Activated CD4-positive, alpha-beta T cell treated with anti-CD3 and anti-CD28 coated beads for 1 hour (primary cell): ENCODE measurements around the gene CYP24A1.

Experiments
- DNase-seq: peaks from one replicate; pipeline ENCODE4 v3.0.0-alpha.2; 2020

Gene CYP24A1

DNA sequence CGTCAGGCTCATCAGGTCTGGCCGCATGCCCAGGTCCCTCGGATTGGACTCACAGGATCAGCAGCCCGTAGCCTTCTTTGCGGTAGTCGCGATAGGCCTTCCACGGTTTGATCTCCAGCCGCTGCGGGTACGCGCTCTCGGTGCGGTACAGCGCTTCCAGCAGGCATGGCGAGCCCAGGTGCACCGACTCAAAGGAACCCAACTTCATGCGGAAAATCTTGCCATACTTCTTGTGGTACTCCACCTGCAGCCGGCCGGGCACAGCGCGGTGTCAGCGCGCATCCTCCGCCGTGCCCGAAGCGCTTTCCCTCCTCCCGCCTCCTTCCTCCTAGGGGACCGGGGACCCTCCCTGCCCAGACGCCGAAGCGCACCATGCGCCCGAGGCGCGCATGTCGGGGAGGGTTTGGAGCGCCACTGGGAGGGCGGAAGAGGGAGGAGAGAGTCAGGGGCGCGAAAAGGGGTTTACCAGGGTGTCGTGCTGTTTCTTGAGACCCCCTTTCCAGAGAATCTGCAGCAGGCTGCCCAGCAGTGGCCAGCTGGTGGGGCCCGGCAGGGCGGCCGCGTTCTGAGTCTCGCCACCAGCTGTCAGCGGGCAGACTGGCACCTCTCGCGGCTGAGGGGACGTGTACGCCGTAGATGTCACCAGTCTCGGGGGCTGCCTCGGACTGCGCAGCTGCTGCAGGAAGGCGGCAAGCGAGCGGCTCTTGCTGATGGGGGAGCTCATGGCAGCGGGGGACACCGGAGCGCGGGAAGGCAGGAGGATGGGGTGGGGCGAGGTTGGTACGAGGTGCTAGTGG lies 732 bp downstream of the CYP24A1 start:
- no peak for DNase-seq

DNA sequence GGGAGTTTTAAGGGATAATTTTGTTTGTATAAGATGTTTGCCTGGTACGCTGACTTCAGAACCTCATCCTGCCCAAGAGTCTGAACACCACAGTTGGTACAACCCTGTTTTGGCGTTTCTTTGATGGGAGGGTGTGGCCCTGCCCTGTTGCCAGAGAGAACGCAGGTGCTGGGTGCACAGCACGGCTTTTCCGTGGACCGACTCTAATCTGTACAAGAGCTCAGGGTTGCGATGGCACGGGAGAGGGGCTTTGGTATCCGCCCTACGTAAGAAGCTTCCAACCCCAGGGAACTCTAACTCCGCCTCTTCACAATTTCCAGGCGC lies 1.3 kb downstream of the CYP24A1 start:
- no peak for DNase-seq

DNA sequence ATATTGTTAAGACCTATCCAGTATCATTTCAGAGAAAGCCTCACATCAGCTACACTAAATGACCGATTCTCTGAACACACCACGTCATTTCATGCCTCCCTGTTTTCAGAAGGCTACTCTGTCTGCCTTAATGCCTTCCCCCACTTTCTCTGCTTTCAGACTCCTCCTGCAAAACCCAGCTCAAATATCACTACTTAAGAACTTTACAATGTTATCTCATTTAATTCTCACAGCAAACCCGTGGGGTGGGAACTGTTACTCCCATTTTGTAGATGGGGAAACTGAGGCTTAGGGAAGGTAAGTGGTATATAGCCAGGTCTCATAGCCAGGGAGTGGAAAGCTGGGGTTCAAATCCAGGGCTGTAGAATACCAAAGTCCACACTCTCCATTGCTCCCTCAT lies 2.8 kb downstream of the CYP24A1 start:
- DNase-seq: no peak

DNA sequence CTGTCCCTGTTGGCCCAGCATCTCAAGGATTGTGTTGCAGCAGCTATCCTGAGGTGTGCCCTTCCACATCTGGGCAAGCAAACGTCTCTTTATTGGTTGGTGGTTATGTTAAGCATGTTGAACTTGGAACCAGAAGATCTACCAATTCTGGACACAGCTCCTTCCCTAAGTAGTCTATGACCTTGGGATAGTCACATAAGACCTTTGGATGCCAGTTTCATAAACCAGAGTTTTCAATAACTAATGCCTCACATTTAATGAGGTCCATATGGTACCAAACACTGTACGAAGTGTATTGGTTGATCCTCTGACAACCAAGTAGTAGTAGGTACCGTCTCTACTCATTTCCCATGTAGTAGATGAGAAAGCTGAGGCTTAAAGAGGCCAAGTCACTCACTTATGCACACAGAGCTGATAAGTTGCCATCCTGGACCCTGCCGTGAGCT lies 3.7 kb downstream of the CYP24A1 start:
- DNase-seq: no peak

DNA sequence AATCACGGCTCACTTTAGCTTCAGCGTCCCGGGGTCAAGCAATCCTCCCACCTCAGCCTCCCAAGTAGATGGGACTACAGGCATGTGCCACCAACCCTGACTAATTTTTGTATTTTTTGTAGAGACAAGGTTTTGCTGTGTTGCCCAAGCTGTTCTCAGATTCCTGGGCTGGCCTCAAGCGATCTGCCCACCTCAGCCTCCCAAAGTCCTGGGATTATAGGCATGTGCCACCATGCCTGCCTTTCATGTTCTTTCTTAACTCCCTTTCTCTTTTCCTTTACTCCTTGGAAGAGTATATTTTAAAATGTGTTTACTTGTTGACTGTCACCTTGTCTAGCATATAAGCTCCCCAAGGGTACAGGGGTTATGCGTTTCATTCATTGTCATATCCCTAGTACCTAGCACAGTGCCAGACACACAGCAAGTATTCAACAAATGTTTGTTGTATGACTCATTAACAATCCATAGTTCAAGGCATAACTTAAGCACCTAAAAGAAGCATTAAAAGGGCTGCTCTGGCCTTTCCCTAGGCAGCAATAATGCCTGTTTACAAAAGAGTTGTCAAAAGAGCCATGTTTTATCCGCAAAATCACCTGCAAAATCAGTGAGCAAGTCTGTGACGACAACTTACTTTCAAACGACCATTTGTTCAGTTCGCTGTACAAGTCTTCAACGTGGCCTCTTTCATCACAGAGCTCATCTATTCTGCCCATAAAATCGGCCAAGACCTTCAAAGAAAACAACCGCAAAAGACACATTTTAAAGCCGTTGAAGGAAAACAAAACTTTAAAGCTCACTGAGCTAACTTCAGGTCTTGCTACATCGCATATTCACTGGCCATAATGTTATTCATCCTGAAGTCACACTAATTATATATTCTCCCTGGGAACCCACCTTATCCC lies 4.6 kb downstream of the CYP24A1 start:
- DNase-seq: no peak

DNA sequence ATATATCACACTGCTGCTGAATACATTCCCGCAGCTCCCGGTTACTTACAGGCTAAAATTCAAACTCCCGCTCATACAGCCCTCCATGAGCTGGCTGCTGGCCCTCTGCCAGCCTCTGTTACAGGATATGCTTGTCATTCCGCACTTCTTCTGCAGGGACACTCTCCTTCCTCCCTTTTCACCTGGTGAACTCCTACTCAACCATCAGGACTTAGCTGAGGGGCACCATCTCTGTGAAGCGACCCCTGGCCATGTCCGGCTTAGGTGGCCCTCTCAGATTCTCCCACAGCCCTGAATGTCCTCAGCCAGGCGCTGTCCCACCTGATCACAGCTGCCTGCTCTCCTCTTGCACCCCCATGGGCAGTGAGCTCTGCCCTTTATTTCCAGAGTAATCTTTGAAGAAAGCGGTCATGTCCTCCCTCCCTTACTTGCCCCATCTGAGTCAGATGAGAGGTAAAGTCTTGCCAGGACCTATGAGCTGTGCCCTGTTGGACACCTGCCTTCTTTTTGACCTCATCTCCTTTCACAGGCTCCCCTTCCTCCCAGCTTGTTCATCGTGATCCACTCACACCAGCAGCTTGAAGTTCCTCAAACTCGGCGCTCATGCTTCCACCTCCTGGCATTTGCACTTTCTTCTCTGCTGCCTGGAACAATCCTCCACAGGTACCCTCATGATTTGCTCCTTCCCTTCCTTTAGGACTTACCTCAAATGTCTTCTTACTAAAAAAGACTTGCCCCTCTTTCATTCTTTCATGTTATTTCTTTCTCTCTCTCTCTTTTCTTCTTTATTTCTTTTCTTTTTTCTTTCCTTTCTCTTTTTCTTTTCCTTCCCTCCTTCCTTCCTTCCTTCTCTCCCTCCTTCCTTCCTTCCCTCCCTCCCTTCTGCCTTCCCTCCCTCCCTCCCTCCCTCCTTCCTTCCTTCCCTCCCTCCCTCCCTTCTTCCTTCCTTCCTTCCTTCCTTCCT lies 5.6 kb downstream of the CYP24A1 start:
- DNase-seq: no peak

DNA sequence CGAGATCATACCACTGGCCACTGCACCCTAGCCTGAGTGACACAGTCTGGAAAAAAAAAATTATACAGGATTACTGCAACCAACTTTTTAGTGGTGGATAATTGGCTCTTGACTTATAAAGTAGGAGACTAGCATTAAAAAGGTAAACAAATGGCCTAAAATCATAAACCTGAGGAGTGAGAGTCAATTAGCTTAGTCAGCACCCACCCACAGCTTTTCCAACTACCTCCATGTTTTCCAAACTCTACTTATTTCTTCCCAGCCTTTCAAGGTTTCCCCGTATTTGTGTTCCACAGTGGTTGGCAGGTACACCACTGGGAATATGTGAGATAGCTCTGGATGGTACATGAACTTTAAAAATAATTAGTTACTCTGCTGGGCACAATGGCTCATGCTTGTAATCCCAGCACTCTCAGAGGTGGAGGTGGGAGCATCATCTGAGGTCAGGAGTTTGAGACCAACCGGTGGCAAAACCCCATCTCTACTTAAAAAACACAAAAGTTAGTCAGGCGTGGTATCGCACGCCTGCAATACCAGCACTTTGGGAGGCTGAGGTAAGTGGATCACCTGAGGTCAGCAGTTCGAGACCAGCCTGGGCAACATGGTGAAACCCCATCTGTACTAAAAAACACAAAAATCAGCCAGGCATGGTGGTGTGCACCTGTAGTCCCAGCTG lies 6.7 kb downstream of the CYP24A1 start:
- DNase-seq: no peak

DNA sequence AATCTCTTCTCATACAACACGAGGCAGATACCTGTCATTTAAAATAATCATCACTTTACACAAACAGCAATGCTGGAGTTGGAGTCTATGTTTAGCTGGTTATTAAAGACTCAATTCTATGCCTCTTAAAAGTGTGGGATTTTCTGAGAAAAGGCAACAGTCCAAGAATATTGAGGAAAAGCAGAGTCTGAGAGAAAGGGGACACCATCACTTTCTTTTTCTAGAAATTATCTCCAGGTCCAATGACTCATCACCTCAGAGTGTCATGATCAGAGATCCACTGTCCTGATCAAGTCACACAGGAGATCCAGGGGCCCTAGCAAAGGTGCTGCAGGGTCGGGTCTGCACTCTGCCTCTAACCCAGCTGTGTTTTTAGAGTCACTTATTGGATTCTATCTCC lies 8.0 kb downstream of the CYP24A1 start:
- no peak for DNase-seq

DNA sequence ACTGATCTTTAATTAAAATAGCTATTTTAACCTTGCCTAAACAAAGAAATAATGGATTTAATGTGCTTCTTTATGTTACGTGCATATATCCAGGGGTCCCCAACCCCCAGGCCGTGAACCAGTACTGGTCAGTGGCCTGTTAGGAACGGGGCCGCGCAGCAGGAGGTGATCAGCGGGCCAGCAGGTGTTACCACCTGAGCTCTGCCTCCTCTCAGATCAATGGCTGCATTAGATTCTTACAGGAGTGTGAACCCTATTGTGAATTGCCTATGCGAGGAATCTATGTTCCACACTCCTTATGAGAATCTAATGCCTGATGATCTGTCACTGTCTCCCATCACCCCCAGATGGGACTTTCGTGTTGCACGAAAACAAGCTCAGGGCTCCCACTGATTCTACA lies 8.8 kb downstream of the CYP24A1 start:
- no peak for DNase-seq

DNA sequence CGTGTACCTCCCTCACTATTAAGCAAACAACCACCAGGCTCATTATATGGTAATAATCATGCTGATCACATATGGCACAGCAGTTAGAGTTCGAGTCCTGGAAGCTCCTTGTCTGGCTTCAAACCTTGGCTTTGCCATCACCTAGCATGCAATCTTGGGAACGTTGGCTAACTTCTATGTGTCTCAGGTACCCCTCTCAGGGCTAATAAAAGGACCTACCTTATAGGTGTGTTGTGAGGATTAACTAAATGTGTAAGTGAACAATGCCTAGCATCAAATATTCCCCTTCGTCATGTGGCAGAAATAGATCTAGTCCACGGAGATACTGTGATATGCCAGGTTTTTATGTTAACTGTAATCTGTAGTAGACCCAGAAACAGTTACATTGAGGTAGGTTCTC lies 10.4 kb downstream of the CYP24A1 start:
- DNase-seq: no peak

DNA sequence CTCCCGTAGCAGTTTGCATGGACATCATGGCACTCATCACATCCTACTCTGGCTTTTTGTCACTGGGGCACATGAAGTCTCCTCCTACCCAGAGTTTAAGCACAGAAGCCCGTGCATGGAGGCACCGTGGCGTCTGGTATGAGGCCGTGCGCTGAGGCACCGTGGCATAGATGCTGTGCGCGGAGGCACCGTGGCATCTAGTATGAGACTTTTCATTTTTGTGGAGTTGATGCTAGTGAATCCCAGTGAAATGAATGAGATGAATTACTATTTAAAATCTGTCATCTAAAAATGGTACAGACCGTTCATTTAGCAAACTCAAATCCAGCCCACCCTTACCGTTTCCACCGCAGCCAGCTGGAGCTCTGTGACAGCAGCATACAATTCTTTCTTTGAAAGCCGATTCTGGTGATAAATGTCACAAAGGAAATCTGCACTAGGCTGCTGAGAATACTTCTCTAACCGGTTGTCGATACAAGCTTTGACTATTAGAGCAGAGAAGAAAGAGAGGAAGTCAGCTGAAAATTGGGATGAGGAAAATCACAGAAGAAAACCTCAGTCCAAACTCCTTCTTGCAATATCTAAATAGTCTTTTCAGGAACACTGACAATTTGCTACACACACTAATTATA lies 11.3 kb downstream of the CYP24A1 start:
- no peak for DNase-seq

DNA sequence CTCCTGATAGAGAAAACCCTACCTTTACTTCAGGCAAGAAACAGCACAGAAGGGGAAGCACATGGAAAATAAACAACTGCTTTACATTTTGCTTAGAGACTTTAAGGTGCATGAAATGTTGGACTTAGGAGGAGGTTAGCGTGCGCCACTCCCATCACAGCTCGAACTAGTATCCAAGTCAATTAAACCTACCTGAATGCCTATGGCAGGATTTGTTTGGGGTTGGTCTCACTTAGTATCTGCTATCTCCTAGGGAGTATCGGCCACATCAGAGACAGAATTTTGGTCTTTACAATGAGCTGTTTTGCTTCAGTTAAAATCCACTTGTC lies 12.0 kb downstream of the CYP24A1 start:
- no peak for DNase-seq

DNA sequence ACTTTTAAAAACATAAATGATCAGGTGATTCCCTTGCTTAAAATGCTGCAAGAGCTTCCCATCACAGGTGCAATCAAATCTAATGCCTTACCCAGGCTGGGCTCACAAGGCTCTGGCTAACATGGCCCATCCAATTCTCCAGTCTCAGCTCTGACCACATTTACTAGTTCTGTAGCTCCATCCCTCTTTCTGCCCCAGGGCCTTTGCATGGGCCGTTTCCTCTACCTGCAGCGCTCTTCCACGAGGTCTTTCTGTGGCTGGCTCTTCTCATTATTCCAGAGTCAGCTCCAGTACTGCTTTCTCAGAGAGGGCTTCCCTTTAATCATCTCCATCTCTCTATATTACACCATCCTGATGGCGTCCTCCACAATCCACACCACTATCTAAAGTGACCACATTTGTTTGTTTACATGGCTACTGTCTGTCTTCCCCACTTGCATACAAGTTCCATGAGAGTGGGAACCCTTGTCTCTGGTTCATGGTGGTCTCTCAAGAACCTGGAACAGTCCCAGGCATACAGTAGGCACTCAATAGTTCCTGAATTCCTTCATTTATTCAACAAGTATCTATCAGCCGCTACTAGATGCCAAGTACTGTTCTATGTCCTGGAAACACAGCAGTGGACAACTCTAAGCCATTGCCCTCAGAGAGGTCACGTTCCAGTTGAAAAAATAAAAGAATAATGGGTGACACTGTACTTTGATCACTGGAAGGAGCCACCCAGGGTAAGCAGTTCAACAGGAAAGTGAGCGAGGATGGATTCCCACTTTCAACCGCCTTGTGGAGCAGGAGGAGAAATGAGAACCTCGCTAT lies 12.6 kb downstream of the CYP24A1 start:
- DNase-seq: no peak

DNA sequence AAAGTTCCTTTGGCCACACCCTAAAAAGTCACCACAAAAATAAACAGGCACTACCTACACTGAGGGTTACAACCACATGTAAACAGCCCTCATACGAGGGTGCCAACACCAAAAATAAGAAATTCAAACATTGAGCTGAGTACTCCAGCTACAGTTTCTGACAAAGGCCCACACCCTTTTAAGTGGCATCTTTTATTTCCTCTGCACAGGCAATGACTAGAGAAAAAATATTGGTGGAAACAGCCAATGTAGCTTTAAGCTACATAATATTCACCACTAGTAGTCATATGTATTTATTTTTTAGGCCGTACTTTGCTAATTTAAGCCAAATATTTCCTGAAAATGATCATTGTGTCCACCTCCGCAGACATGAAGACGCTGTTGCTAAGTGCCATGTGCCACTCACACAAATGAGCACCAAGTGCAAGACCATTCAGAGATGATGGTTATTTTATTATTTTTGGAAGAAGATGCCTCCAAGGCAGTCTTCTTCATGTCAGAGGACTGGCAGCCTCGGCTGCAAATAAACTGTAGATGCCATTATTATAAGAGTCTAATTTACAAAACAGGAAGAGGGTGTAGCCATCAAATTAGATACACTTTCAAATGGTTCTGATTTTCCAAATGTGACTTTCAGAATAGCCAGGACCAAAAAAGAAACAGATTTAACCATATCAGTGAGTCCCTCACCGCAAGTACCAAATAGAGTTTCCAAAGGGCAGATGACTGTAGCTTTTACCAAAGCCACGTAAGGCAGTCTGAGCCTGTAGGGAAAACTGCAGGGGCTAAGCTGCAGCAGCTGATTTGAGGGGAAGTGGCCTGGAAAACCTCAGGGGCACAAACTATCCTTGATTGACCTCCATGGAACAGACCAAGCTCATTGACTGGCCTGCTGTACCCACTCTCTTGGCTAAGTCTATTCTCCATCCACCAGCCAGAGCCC lies 13.4 kb downstream of the CYP24A1 start:
- no peak for DNase-seq

DNA sequence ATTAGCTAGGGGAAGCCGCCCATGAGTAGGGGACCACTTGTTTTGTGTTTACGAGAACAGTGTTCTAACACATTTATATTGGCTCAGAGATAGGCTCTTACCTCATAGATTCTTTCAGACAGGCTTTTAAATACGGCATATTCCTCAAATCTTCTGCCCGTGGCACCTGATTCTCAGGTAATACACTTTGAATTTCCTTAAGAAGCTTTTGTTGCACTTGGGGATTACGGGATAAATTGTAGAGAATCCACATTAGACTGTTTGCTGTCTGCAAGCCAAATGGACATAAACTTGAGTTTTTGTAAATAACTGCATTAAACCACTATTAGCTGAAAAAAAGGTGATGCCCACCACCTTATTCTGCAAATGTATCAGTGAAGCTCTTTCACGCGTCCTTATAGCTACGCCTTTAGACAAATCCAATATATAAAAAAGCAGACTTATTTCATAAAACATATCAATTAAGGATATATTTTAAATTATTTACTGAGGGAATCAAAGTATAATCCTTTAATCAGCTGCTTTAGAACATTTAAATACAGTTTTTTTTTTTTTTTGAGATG lies 14.8 kb downstream of the CYP24A1 start:
- no peak for DNase-seq

DNA sequence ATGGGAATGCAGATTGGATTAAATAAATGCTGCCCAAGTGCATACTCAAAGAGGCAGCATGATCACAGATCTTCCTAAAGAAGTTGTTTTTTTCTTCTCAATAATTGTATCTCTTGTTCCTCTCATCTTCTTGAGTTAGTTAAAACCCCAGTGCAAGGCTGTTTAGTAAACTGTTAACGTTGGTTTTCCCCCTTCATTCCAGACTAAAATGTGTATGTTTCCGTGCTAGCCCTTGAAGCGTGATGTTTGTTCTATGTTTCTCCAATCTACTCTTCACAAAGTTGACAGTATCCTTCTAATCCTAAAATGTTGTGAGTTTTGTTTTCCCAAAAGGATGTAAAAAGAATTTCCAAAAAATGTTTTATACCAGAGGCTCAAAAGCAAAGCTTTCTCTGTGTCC lies 15.6 kb downstream of the CYP24A1 start:
- DNase-seq: no peak

DNA sequence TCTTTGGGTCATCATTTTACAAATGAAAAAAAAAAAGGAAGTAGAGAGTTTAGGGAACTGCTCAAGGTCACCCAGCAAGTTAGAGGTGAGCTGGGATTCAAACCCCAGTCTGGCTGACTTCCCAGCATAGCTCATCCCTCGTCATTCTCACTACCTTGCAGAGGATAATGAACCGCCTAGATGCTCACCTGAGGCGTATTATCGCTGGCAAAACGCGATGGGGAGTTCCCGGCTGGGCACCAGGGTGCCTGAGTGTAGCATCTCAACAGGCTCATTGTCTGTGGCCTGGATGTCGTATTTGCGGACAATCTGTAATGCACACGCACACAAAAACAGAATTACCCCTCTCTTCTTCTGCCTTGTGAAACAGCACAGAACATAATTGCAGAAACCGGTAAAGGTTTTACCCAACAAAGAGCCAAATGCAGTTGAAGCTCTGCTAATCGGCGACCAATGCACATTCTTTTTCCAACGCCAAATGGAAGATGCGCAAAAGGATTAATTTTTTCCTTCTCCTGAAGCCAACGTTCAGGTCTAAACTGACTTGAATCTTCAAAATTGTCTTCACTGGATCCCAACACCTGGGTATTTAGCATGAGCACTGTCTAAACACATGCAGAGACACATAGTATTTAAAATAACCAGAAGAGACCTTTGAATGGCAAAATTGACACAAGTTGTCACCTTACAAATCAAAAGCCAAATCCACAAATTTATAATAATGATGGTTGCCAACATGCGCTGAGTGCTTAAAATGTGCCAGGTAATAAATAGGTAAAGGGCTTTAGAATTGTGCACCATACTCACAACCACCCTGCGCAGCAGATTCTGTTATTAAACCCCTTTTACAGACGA lies 16.6 kb downstream of the CYP24A1 start:
- DNase-seq: no peak

DNA sequence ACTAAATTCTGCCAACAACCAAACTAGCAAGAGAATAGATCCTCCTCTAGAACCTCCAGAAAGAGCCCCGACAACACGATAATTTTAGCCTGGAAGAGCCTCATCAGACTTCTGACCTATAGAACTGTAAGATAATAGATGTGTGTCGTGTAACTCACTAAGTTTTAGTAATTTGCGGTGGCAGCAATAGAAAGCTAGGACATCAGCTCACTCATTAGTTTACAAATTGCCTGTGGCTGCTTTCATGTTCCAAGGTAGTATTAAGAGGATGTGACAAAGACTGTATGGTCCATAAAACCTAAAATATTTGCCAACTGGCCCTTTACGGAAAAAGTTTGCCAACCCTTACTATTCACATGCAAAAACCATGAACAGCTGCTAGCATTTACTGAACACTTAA lies 17.3 kb downstream of the CYP24A1 start:
- DNase-seq: no peak
